HEK293 (cell line): ENCODE measurements around the gene FHIT.

ENCODE experiments used
- CTCF ChIP-seq: fragments of 450-650 bp; formaldehyde crosslinking; IDR thresholded peaks from 2 replicates; pipeline ENCODE4 v1.5.1; 2016; ENCODE audit warnings: missing biosample characterization, missing genetic modification characterization
- KLF10 ChIP-seq: fragments of 450-650 bp; IDR thresholded peaks from 2 replicates; pipeline ENCODE4 v1.5.1; 2018; ENCODE audit warnings: missing biosample characterization, mild to moderate bottlenecking, missing genetic modification characterization
- ZEB2 ChIP-seq: fragments of 450-650 bp; formaldehyde crosslinking; IDR thresholded peaks from 2 replicates; pipeline ENCODE4 v1.5.1; 2016; ENCODE audit warnings: missing biosample characterization, missing genetic modification characterization
- ZNF112 ChIP-seq: fragments of 450-650 bp; formaldehyde crosslinking; IDR thresholded peaks from 2 replicates; pipeline ENCODE4 v1.5.0; 2017; ENCODE audit warnings: missing biosample characterization, missing genetic modification characterization
- ZNF19 ChIP-seq: fragments of 450-650 bp; formaldehyde crosslinking; IDR thresholded peaks from 2 replicates; pipeline ENCODE4; 2016; ENCODE audit warnings: missing biosample characterization, missing genetic modification characterization, low read depth
- ZNF211 ChIP-seq: fragments of 450-650 bp; formaldehyde crosslinking; IDR thresholded peaks from 2 replicates; pipeline ENCODE4 v1.5.1; 2016; ENCODE audit warnings: low read depth, missing biosample characterization, missing genetic modification characterization
- ZNF239 ChIP-seq: fragments of 450-650 bp; formaldehyde crosslinking; IDR thresholded peaks from 2 replicates; pipeline ENCODE4 v1.5.1; 2016; ENCODE audit warnings: missing biosample characterization, missing genetic modification characterization
- ZNF335 ChIP-seq: fragments of 450-650 bp; formaldehyde crosslinking; conservative IDR thresholded peaks from 2 replicates; pipeline ENCODE4 v1.5.1; 2016; ENCODE audit warnings: missing biosample characterization, missing genetic modification characterization
- TF ChIP-seq, protein P1 (sequence below): fragments of 450-650 bp; formaldehyde crosslinking; IDR thresholded peaks from 2 replicates; pipeline ENCODE4 v1.5.1; 2016; ENCODE audit warnings: missing biosample characterization, missing genetic modification characterization, low read depth
- TF ChIP-seq, protein P2 (sequence below): sonication (generic); formaldehyde crosslinking; IDR thresholded peaks from 2 replicates; pipeline ENCODE4 v1.8.1; 2022; ENCODE audit warnings: mild to moderate bottlenecking, moderate library complexity, missing genetic modification reagents

DNA sequence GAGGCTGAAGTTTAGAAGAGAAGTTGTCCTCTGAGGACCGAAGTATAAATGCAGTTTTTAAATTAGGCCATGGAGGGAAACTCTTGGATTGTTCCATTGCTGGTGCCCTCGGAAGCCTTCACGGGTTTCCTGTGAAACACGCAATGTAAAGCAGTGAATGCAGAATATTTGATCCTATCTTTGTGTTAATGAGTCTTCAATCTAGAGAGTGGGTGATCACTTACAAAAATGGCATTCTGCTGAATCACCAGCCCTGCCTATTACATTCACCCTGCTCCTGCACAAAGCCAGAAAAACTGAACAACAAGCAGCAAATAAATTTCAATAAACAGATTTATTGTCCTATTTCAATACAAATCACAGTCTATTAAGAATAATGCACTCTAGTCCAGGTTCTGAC is 1063.9 kb downstream of the FHIT start:
- TF ChIP-seq, protein P1, sequence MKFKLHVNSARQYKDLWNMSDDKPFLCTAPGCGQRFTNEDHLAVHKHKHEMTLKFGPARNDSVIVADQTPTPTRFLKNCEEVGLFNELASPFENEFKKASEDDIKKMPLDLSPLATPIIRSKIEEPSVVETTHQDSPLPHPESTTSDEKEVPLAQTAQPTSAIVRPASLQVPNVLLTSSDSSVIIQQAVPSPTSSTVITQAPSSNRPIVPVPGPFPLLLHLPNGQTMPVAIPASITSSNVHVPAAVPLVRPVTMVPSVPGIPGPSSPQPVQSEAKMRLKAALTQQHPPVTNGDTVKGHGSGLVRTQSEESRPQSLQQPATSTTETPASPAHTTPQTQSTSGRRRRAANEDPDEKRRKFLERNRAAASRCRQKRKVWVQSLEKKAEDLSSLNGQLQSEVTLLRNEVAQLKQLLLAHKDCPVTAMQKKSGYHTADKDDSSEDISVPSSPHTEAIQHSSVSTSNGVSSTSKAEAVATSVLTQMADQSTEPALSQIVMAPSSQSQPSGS: no peak
- TF ChIP-seq ZNF239 (tag by site-specific recombination) (no peak), CTCF (tag by site-specific recombination) (no peak), KLF10 (tag by site-specific recombination) (no peak), ZNF19 (no peak), ZEB2 (tag by site-specific recombination) (no peak), ZNF211 (tag by site-specific recombination) (no peak), ZNF335 (tag by site-specific recombination) (no peak), ZNF112 (tag by site-specific recombination) (no peak)
- TF ChIP-seq, protein P2, sequence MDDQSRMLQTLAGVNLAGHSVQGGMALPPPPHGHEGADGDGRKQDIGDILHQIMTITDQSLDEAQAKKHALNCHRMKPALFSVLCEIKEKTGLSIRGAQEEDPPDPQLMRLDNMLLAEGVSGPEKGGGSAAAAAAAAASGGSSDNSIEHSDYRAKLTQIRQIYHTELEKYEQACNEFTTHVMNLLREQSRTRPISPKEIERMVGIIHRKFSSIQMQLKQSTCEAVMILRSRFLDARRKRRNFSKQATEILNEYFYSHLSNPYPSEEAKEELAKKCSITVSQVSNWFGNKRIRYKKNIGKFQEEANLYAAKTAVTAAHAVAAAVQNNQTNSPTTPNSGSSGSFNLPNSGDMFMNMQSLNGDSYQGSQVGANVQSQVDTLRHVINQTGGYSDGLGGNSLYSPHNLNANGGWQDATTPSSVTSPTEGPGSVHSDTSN (CRISPR knock-in tag): no peak
